Measurements from ENCODE around the gene RAB26.

Gene RAB26

DNA sequence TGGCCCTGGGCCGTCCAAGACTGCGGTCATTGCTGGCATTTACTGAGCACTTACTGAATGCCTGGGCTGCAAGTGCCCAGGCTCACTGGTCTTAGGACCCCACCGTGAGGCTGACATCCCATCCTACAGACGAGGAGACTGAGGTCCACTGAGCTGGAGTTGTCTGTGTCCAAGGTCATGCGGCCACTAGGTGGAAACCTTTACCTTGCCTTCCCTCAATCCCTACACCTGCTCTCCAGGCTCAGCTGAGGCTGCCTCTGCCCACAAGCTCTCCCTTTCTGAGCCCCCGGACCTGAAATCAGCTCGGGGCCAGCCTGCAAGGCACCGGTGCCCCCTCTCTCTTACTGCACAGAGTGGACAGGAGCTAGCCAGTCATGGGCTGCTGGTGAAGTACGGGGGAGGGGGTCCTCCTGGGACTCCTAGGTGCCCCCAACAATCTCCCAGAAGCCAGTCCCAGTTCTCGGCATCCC lies 46.5 kb downstream of the RAB26 start:
- no peak overlapping the region for H3K9ac ChIP-seq
- H3K4me2 ChIP-seq (ENCODE audit: low read length): peak overlapping the region; percentile 82
- H3K9me3 ChIP-seq (ENCODE audit: control insufficient read depth, low read length): no peaks in the 10 kb centered on the region
- no peaks in the 10 kb centered on the region for H3K27me3 ChIP-seq (ENCODE audit: control insufficient read depth, insufficient read depth, low read length)
- H2AFZ ChIP-seq: peak overlapping the region; percentile 76
- H3K79me2 ChIP-seq: peaks cover 2% of the 10 kb centered on the region
- no peak overlapping the region for H3K27ac ChIP-seq
- H3K4me1 ChIP-seq: peaks cover 7% of the 10 kb centered on the region
- H3K36me3 ChIP-seq (ENCODE audit: control insufficient read depth, insufficient read depth, low read length): no peaks in the 10 kb centered on the region
- H3K4me3 ChIP-seq (ENCODE audit: low read depth, low read length): peak overlapping the region; percentile 53
- TF ChIP-seq, protein P1, sequence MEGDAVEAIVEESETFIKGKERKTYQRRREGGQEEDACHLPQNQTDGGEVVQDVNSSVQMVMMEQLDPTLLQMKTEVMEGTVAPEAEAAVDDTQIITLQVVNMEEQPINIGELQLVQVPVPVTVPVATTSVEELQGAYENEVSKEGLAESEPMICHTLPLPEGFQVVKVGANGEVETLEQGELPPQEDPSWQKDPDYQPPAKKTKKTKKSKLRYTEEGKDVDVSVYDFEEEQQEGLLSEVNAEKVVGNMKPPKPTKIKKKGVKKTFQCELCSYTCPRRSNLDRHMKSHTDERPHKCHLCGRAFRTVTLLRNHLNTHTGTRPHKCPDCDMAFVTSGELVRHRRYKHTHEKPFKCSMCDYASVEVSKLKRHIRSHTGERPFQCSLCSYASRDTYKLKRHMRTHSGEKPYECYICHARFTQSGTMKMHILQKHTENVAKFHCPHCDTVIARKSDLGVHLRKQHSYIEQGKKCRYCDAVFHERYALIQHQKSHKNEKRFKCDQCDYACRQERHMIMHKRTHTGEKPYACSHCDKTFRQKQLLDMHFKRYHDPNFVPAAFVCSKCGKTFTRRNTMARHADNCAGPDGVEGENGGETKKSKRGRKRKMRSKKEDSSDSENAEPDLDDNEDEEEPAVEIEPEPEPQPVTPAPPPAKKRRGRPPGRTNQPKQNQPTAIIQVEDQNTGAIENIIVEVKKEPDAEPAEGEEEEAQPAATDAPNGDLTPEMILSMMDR (IDR thresholded peaks at IDR 0.05): peak; percentile 44

- Histone ChIP-seq H3K9me3 (ENCODE audit: control insufficient read depth, low read length) (no peaks in the 10 kb centered on the region), H2AFZ (peak overlapping the region; percentile 76), H3K27me3 (ENCODE audit: control insufficient read depth, insufficient read depth, low read length) (no peaks in the 10 kb centered on the region), H3K4me3 (ENCODE audit: low read depth, low read length) (peak overlapping the region; percentile 53), H3K4me2 (ENCODE audit: low read length) (peak overlapping the region; percentile 82), H3K9ac (no peak overlapping the region), H3K36me3 (ENCODE audit: control insufficient read depth, insufficient read depth, low read length) (no peaks in the 10 kb centered on the region), H3K79me2 (peaks cover 2% of the 10 kb centered on the region), H3K4me1 (peaks cover 7% of the 10 kb centered on the region), H3K27ac (no peak overlapping the region)
- TF ChIP-seq, protein P1 (IDR thresholded peaks at IDR 0.05): no peak
Measured at GRCh38 chr16:2195322-2196161, 47.1 kb downstream of the RAB26 start.

DNA sequence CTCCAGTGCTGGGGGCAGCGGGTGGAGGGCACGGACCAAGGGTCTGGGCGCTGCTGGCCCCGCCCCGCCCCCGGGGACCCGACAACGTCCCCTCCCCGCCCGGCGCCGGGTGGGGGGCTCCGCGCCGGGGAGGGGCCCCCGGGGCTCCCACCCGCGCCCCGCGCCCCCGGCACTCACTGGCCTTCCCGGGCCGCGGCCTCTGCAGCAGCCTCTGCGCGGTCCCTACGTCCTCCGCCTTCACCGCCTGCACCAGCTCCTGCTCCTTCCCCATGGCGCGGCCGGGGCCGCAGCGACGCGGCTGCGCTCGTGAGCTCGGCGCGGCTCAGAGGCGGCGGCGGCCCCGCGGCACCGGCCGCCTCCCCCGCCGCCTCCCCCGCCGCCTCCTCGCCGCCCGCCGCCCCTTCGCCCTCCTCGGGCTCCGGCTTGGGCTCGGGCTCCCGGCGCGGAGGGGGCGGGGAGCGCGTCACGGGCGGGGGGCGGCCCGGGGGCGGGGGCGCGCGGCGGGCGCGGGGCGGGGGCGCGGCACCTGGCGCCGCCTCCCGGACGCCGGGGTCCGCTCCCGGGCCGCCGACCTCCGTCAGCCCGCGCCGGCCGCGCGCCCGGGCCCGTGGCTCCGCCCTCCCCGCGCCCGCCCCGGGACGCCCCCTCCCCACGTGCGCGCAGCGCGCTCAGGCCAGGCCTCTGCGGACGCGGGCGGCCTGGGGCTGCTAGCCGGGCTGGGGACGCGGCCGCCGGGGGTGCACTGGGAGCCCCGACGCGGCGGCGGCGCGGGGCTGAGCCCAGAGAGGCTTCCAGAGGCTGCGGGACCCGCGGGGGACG lies 47.9 kb downstream of the RAB26 start, which contains the start of gene CASKIN1:
Gene CASKIN1 (minus strand): TSS at position 444 of the 819 bp plus-strand sequence. CDS start 173 bp downstream, at position 271.
- peak within 1 kb of the TSS; percentile 76 for H2AFZ ChIP-seq
- H3K4me3 ChIP-seq (ENCODE audit: low read depth, low read length): peak within 1 kb of the TSS; percentile 53
- H3K4me1 ChIP-seq: peaks cover 7% of the 10 kb centered on the region
- H3K36me3 ChIP-seq (ENCODE audit: control insufficient read depth, insufficient read depth, low read length): no peaks in the 10 kb centered on the region
- no peaks in the 10 kb centered on the region for H3K9me3 ChIP-seq (ENCODE audit: control insufficient read depth, low read length)
- H3K4me2 ChIP-seq (ENCODE audit: low read length): peak within 1 kb of the TSS; percentile 82
- H3K9ac ChIP-seq: no peak within 1 kb of the TSS
- peaks cover 2% of the 10 kb centered on the region for H3K79me2 ChIP-seq
- H3K27me3 ChIP-seq (ENCODE audit: control insufficient read depth, insufficient read depth, low read length): no peaks in the 10 kb centered on the region
- TF ChIP-seq, protein P1 (IDR thresholded peaks at IDR 0.05): no peak
- no peak within 1 kb of the TSS for H3K27ac ChIP-seq

- H3K9ac ChIP-seq: no peak overlapping the region
- H3K79me2 ChIP-seq: peaks cover 2% of the 10 kb centered on the region
- H3K4me1 ChIP-seq: peaks cover 7% of the 10 kb centered on the region
- TF ChIP-seq, protein P1 (IDR thresholded peaks at IDR 0.05): no peak
- H3K4me2 ChIP-seq (ENCODE audit: low read length): peak overlapping the region; percentile 38
- no peaks in the 10 kb centered on the region for H3K36me3 ChIP-seq (ENCODE audit: control insufficient read depth, insufficient read depth, low read length)
- H3K27ac ChIP-seq: no peak overlapping the region
- no peaks in the 10 kb centered on the region for H3K27me3 ChIP-seq (ENCODE audit: control insufficient read depth, insufficient read depth, low read length)
- H3K9me3 ChIP-seq (ENCODE audit: control insufficient read depth, low read length): no peaks in the 10 kb centered on the region
- no peak overlapping the region for H3K4me3 ChIP-seq (ENCODE audit: low read depth, low read length)
- peak overlapping the region; percentile 41 for H2AFZ ChIP-seq
Measured at GRCh38 chr16:2196981-2197511, 48.6 kb downstream of the RAB26 start.

Measured in parathyroid adenoma (tissue), 2 donors.